ENCODE data around the gene MRPL28. TPM values are rescaled to one million over a fixed set of nuclear protein-coding genes. Genes with fewer than 3 reads are reported as not detected.

MRPL28 gene
- polyA plus RNA-seq, 3 donors: 68.6 to 88.5 (median 88.1) TPM

DNA sequence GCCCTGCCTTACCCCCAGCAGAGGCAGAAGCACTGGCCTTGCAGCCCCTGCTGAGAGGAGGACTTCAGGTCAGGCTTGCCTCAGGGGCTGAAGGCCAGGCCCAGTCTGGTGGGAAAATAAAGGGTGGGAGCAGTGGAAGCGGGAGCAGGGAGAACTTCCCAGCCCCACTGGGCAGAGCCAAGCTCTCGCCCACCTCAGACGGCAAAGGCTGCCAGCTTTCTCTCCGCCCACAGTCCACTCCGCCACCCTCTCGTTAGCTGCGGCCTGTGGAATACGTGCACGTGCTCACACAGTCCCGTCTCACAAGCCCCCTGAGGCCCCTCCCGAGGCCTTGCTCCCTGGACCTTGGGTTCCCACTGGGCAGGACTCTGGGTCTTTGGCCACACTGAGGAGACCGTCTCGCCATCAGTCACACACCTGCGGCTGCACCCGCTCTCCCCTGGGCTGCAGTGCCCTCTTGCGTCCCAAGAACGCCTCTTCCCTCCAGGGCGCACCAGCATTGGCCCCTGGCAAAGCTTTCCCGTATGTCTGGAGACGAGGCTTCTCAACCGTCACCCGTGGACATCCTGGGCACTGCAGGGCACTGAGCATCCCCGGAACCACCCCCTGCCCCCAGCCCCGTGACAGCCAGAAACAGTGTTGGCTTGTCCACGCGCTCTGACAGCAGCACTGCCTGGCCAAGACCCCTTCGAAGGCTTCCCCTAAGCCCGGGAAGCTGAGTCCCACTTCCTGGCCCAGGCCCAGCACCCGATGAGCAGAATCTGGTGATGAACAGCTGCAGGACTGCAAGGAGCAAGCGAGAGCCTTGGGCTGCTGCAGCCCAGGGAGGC, 8.3 kb downstream of the MRPL28 start:
- H3K36me3 Mint-ChIP-seq: peaks cover 6 to 9% of the 10 kb centered on the region in 2 donors
- H3K4me1 Mint-ChIP-seq: peaks cover 6% of the 10 kb centered on the region
- peak overlapping the region in 2 of 7 donors; percentile 30 to 73 for H3K27ac Mint-ChIP-seq
- H3K9me3 ChIP-seq (replicated peaks in 1 of 2; ENCODE audit: control insufficient read depth in 1 of 2, insufficient read depth in 1 of 2, low read length in 2 of 2): no peaks in the 10 kb centered on the region
- no peaks in the 10 kb centered on the region for H3K27me3 ChIP-seq (ENCODE audit: control insufficient read depth in 2 of 2, insufficient read depth in 2 of 2, low read length in 2 of 2)
- peaks cover 2 to 11% of the 10 kb centered on the region in 2 donors for H3K36me3 ChIP-seq (replicated peaks in 1 of 2; ENCODE audit: control insufficient read depth in 1 of 2, insufficient read depth in 2 of 2, low read length in 2 of 2)
- H3K79me2 ChIP-seq (ENCODE audit: insufficient read depth, low read length): no peaks in the 10 kb centered on the region
- peak overlapping the region; percentile 21 for H3K4me2 ChIP-seq (replicated peaks; ENCODE audit: extremely low read depth, low read length, poor library complexity, severe bottlenecking)
- peaks cover 5 to 25% (median 11%) of the 10 kb centered on the region in 3 donors for H3K27me3 Mint-ChIP-seq (ENCODE audit: low read depth in 3 of 3)
- DNase-seq: peak; percentile 57 to 71 (median 70)
- no peak overlapping the region for H3K27ac ChIP-seq (ENCODE audit: low read depth in 1 of 2, low read length in 2 of 2)
- H4K20me1 ChIP-seq (ENCODE audit: insufficient read depth, low read length): no peaks in the 10 kb centered on the region
- H3K4me1 ChIP-seq (ENCODE audit: control insufficient read depth in 1 of 2, insufficient read depth in 2 of 2, low read length in 2 of 2): peaks cover 6 to 8% of the 10 kb centered on the region in 2 donors
- no peaks in the 10 kb centered on the region for H3K9me3 Mint-ChIP-seq
- peak overlapping the region; percentile 47 for H2AFZ ChIP-seq (ENCODE audit: insufficient read depth, low read depth, low read length, poor library complexity, severe bottlenecking)
- H3K9ac ChIP-seq (ENCODE audit: insufficient read depth, low read length, poor library complexity, severe bottlenecking): no peak overlapping the region
- intact Hi-C loops (cut with micrococcal nuclease): loop anchor here (5.0 kb wide), 1 partner anchor 255 kb away; no protein-coding TSS in a partner anchor
- H3K4me3 ChIP-seq (replicated peaks in 1 of 3; ENCODE audit: low read depth in 2 of 3, low read length in 3 of 3): no peak overlapping the region
- 31% methylated on average over 30 of the region's 30 CpGs for WGBS (ENCODE audit: insufficient coverage)
- H3K4me3 Mint-ChIP-seq: no peak overlapping the region
- peak; percentile 82 for TF ChIP-seq CTCF (IDR thresholded peaks at IDR 0.05)

DNA sequence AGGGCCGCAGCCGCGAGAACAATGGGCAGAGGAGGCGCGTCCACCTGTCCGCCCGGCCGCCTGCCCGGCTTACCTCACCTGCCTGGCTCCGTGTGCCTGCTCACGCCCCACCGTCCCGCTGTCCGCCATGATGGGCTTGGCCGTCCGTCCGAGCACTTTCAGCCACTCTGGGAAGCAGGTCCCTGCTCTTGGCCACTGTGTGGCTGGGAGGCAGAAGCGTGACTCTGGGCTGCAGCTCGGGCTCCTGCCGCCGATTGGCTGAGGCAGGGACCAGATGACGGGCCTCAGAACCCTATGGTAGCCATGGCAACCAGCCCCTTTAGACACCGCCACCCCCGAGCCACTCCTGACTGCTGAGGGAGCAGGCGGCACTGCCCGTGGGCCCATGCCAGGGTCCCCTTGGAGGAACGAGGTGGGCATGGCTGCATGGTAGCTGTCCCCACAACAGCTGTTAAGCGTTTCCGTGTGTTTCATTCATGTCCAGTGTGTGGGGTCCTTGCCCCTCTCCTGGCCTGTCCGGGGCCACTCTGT, 8.9 kb downstream of the MRPL28 start:
- H3K27me3 ChIP-seq (ENCODE audit: control insufficient read depth in 2 of 2, insufficient read depth in 2 of 2, low read length in 2 of 2): no peaks in the 10 kb centered on the region
- no peaks in the 10 kb centered on the region for H4K20me1 ChIP-seq (ENCODE audit: insufficient read depth, low read length)
- H3K4me2 ChIP-seq (replicated peaks; ENCODE audit: extremely low read depth, low read length, poor library complexity, severe bottlenecking): no peak overlapping the region
- no peak overlapping the region for H3K9ac ChIP-seq (ENCODE audit: insufficient read depth, low read length, poor library complexity, severe bottlenecking)
- no peak for TF ChIP-seq CTCF (IDR thresholded peaks at IDR 0.05)
- H3K4me3 ChIP-seq (replicated peaks in 1 of 3; ENCODE audit: low read depth in 2 of 3, low read length in 3 of 3): no peak overlapping the region
- no peak overlapping the region for H2AFZ ChIP-seq (ENCODE audit: insufficient read depth, low read depth, low read length, poor library complexity, severe bottlenecking)
- Mint-ChIP-seq H3K4me3 (no peak overlapping the region), H3K36me3 (peaks cover 0 to 3% of the 10 kb centered on the region in 2 donors), H3K9me3 (no peaks in the 10 kb centered on the region), H3K27ac (no peak overlapping the region), H3K4me1 (peaks cover 6% of the 10 kb centered on the region), H3K27me3 (ENCODE audit: low read depth in 3 of 3) (peaks cover 5 to 25% (median 11%) of the 10 kb centered on the region in 3 donors)
- no peak for DNase-seq
- H3K36me3 ChIP-seq (replicated peaks in 1 of 2; ENCODE audit: control insufficient read depth in 1 of 2, insufficient read depth in 2 of 2, low read length in 2 of 2): peaks cover 0 to 4% of the 10 kb centered on the region in 2 donors
- WGBS (ENCODE audit: insufficient coverage): 91% methylated on average over 30 of the region's 30 CpGs
- intact Hi-C loops (cut with micrococcal nuclease): loop anchor here (5.0 kb wide), 1 partner anchor 254 kb away; no protein-coding TSS in a partner anchor
- H3K9me3 ChIP-seq (replicated peaks in 1 of 2; ENCODE audit: control insufficient read depth in 1 of 2, insufficient read depth in 1 of 2, low read length in 2 of 2): no peaks in the 10 kb centered on the region
- no peaks in the 10 kb centered on the region for H3K79me2 ChIP-seq (ENCODE audit: insufficient read depth, low read length)
- peaks cover 6 to 8% of the 10 kb centered on the region in 2 donors for H3K4me1 ChIP-seq (ENCODE audit: control insufficient read depth in 1 of 2, insufficient read depth in 2 of 2, low read length in 2 of 2)
- H3K27ac ChIP-seq (ENCODE audit: low read depth in 1 of 2, low read length in 2 of 2): no peak overlapping the region

Measured in CD14-positive monocyte (primary cell).